HL-60 (cell line): Measurements from ENCODE around the gene DYNLRB1.

Source experiments
- GABPA ChIP-seq: IDR thresholded peaks from 2 replicates; pipeline ENCODE4 v1.6.1; 2012; ENCODE audit warnings: low read depth
- POLR2AphosphoS5 ChIP-seq: IDR thresholded peaks from 2 replicates; pipeline ENCODE4 v1.6.1; 2012; ENCODE audit warnings: low read depth
- REST ChIP-seq: IDR thresholded peaks from 2 replicates; pipeline ENCODE4 v1.6.1; 2012; ENCODE audit warnings: low read depth; ENCODE audit not compliant: insufficient replicate concordance
- SPI1 ChIP-seq: IDR thresholded peaks from 2 replicates; pipeline ENCODE4 v1.6.1; 2012; ENCODE audit warnings: low read depth, mild to moderate bottlenecking, borderline replicate concordance
- TF ChIP-seq, protein P1 (sequence below): IDR thresholded peaks from one replicate; pipeline ENCODE4 v1.5.1; 2011; ENCODE audit warnings: low read length, control low read depth, inconsistent platforms; ENCODE audit not compliant: insufficient read depth

DNA sequence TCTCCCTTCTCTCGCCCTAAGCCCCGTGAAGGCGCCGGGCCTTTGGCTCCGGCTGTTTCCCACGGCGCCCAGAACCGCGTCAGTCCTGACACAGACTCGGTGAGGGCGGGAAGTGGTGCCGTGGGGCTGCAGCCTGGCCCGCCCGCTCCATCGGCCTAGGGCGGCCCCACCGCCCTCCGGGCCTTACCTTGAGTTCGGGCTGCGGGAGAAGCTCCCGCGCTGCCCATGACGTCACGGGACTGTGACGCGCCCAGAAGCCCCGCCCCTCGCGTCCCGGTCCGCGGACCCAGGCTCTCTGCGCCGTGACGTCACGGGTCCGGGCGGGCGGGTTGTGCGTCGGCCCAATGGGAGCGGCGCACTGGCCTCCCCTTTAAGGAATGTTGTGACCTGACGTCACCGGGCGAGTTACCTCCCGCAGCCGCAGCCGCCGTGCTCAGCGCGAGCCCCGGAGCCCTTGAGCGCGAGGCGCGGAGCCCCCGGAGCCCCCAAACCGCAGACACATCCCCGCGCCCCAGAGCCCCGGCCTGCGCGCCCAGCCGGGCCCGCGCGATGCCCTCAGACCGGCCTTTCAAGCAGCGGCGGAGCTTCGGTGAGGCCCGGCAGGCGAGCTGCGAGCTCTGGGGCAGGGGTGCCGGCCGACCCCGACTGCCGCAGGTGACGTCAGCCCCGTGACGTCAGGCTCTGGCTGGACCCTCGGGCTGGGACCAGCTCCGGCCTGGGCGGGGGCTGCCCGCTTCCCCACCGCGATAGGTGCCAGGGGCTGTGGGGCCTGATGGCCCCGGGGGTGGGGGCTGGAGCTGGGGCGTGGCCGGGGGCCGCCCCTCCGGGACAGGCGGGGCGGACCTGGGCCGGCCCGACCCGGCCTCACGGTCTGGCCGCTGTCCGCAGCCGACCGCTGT lies 42.3 kb downstream of the DYNLRB1 start, which contains the start of gene MAP1LC3A:
- TF ChIP-seq, protein P1, sequence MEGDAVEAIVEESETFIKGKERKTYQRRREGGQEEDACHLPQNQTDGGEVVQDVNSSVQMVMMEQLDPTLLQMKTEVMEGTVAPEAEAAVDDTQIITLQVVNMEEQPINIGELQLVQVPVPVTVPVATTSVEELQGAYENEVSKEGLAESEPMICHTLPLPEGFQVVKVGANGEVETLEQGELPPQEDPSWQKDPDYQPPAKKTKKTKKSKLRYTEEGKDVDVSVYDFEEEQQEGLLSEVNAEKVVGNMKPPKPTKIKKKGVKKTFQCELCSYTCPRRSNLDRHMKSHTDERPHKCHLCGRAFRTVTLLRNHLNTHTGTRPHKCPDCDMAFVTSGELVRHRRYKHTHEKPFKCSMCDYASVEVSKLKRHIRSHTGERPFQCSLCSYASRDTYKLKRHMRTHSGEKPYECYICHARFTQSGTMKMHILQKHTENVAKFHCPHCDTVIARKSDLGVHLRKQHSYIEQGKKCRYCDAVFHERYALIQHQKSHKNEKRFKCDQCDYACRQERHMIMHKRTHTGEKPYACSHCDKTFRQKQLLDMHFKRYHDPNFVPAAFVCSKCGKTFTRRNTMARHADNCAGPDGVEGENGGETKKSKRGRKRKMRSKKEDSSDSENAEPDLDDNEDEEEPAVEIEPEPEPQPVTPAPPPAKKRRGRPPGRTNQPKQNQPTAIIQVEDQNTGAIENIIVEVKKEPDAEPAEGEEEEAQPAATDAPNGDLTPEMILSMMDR, result no peak
- TF ChIP-seq POLR2AphosphoS5, result no peak
- no peak for TF ChIP-seq REST
- no peak for TF ChIP-seq GABPA
- no peak for TF ChIP-seq SPI1
